Pulmonary artery endothelial cell (primary cell): ENCODE data around the gene COL13A1. TPM values are rescaled to one million over a fixed set of nuclear protein-coding genes. Genes with fewer than 3 reads are reported as not detected.
A peak's percentile ranks its signal among the peaks of the same experiment; 100 is the strongest.

Experiments used
- DNase-seq: peaks from one replicate; pipeline ENCODE4 v3.0.0-alpha.2; 2011; ENCODE audit warnings: low read depth, low spot score
- total RNA-seq: library from RNA; depleted of rRNA; stranded (reverse); fragments of >200 nt; gene quantifications from 2 replicates; pipeline ENCODE4 v1.2.3, GENCODE V29; 2014

Gene COL13A1
- total RNA-seq, 1 donor from 2014 or later, result 33.6 TPM

- peak; percentile 55 for DNase-seq
Observed at GRCh38 chr10:69819716-69820506, 18.2 kb downstream of the COL13A1 start.

- no peak for DNase-seq
Observed at GRCh38 chr10:69820817-69821216, 19.1 kb downstream of the COL13A1 start.

GRCh38 chr10:69825604-69826003, 23.9 kb downstream of the COL13A1 start:
- DNase-seq, result no peak

- no peak for DNase-seq
Observed at GRCh38 chr10:69826094-69826493, 24.4 kb downstream of the COL13A1 start.

DNA sequence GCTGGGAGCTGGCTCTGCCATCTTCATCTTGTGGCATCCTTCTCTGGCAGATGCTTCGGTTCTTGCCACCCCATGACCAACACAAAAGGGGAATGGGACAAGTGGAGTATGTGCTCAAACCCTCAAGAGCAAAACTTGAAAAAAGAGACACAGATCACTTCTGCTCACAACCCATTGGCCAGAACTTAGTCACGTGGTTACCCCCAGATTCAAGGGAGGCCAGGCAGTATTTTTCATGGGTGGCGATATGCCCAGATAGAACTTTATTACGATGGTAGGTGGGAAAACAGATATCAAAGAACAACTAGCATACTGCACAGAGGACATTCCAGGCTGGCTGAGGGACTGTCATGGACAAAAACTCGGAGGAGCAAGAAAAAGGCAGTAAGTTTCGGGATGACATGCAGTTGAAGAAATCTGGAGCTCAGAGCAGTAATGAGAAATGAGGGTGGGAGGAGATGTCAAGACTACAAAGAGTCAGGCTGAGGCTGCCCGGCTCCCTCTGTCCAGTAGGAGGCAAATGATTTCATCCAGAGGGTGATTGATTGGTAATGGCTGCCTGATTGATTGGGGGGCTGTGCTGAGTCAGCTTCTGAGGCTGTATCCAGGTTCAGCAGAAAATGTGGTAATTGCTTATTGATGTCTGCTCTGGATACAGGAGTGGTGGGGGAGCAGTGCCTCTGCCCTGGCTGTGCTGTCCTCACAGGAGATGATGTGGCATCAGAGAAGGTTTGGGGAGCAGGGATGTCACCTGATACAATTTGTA, 25.3 kb downstream of the COL13A1 start:
- no peak for DNase-seq

GRCh38 chr10:69828144-69828870, 26.6 kb downstream of the COL13A1 start:
- no peak for DNase-seq

DNA sequence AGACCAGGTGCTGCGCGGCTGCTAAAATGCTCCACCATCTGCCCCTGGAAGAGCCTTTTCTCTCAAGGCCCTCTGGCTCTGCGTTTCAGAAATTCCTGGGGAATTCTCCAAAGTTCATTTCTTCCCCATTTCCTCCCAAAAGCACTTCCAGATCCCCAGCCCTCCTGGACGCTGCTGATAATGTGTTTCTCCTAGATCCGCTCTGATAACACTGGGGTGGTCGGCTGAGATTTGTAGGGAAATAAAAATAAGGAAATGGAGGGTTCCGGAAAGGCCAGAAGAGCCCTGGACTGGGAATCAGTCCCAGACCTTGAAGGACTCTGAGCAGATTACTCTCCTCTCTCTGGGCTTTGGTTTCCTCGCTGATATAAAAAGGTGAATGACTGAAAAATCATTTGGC, 28.1 kb downstream of the COL13A1 start:
- DNase-seq, result peak; percentile 48

- no peak for DNase-seq
Observed at GRCh38 chr10:69831231-69831855, 29.6 kb downstream of the COL13A1 start.

- DNase-seq, result no peak
Observed at GRCh38 chr10:69835233-69835632, 33.5 kb downstream of the COL13A1 start.

- DNase-seq, result no peak
Observed at GRCh38 chr10:69835875-69836730, 34.4 kb downstream of the COL13A1 start.

GRCh38 chr10:69836731-69837030, 35.0 kb downstream of the COL13A1 start:
- DNase-seq, result no peak

- no peak for DNase-seq
Observed at GRCh38 chr10:69837261-69837660, 35.6 kb downstream of the COL13A1 start.

GRCh38 chr10:69838418-69838817, 36.7 kb downstream of the COL13A1 start:
- no peak for DNase-seq

- DNase-seq, result peak; percentile 69
Observed at GRCh38 chr10:69838853-69839252, 37.1 kb downstream of the COL13A1 start.

- DNase-seq, result no peak
Observed at GRCh38 chr10:69839696-69840345, 38.1 kb downstream of the COL13A1 start.

DNA sequence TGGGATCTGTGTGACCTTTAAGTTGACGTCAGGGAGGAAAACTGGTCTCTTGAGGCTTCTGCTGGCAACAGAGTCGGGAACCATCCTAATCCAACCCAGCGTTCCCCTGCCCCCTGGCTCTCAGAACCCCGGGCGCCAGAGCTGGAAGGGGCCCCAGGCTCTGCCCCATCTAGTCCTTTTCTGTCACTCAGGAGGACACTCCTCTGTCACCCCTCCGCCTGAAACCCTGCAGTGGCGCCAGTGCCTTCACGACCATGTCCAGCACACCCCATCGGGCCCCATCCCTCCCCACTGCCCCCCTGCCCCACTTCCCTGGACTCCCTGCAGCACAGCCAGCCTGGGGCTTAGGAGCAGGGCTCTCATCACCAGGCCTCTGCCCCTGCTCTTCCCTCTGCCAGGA, 39.1 kb downstream of the COL13A1 start:
- no peak for DNase-seq

- DNase-seq, result no peak
Observed at GRCh38 chr10:69842020-69842419, 40.3 kb downstream of the COL13A1 start.

- DNase-seq, result no peak
Observed at GRCh38 chr10:69842882-69843281, 41.2 kb downstream of the COL13A1 start.

- no peak for DNase-seq
Observed at GRCh38 chr10:69843923-69844322, 42.2 kb downstream of the COL13A1 start.

- no peak for DNase-seq
Observed at GRCh38 chr10:69844698-69845097, 43.0 kb downstream of the COL13A1 start.
